ENCODE data around the gene CCDC190. TPM values are rescaled to one million over a fixed set of nuclear protein-coding genes. Genes with fewer than 3 reads are reported as not detected.

CCDC190 gene
- total RNA-seq, 2 donors from 2014 or later: 0.14 TPM; not detected in 1

DNA sequence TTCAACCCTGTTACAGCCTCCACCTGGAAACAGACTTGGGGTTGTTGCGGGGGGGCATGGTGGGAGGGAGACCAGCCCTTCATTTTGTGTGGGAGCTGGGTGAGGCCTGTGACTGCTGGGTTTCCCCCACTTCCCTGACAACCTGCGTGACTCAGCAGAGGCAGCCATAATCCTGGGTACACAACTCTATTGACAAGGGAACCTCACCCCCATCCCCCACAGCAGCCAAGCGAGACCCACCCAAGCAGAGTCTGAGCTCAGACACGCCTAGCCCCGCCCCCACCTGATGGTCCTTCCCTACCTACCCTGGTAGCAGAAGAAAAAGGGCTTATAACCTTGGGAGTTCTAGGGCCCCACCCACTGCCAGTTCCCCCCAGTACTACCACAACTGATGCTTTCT is 8.0 kb upstream of the CCDC190 start:
- Histone ChIP-seq H3K27me3 (replicated peaks; ENCODE audit: insufficient read depth) (no peaks in the 10 kb centered on the region), H3K4me1 (replicated peaks) (no peaks in the 10 kb centered on the region), H3K4me3 (no peak overlapping the region), H3K27ac (no peak overlapping the region), H3K36me3 (no peaks in the 10 kb centered on the region), H3K9me3 (no peaks in the 10 kb centered on the region)
- DNase-seq (ENCODE audit: low spot score): no peak
- TF ChIP-seq POLR2AphosphoS5 (IDR thresholded peaks at IDR 0.05) (no peak), POLR2A (IDR thresholded peaks at IDR 0.05) (no peak)
- TF ChIP-seq, protein P1, sequence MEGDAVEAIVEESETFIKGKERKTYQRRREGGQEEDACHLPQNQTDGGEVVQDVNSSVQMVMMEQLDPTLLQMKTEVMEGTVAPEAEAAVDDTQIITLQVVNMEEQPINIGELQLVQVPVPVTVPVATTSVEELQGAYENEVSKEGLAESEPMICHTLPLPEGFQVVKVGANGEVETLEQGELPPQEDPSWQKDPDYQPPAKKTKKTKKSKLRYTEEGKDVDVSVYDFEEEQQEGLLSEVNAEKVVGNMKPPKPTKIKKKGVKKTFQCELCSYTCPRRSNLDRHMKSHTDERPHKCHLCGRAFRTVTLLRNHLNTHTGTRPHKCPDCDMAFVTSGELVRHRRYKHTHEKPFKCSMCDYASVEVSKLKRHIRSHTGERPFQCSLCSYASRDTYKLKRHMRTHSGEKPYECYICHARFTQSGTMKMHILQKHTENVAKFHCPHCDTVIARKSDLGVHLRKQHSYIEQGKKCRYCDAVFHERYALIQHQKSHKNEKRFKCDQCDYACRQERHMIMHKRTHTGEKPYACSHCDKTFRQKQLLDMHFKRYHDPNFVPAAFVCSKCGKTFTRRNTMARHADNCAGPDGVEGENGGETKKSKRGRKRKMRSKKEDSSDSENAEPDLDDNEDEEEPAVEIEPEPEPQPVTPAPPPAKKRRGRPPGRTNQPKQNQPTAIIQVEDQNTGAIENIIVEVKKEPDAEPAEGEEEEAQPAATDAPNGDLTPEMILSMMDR (IDR thresholded peaks at IDR 0.05): no peak
- WGBS: 81% methylated on average over 5 of the region's 5 CpGs
- intact Hi-C loops (cut with DNase I): no loop called here

DNA sequence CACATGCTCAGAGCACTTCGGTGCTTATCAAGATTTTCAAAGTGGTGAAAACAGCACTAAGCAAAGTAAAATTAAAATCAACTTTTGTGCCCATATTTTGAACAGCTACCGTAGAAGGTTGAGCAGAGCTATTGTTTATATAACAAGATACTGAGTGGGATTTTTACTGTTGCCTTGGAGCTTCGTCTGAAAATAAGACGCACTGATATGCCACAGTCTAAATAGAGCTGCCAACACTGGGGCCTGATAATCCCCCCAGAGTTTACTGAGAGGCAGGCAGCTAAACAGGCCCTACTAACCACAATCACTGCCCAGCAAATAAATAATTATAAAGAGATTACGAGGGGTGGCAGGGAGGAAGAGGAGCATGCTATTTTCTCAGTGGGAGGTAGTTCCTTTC is 650 bp upstream of the CCDC190 start:
- WGBS: 64% methylated on average over 5 of the region's 5 CpGs
- Histone ChIP-seq H3K36me3 (no peaks in the 10 kb centered on the region), H3K27ac (no peak overlapping the region), H3K4me3 (no peak overlapping the region), H3K4me1 (replicated peaks) (no peaks in the 10 kb centered on the region), H3K27me3 (replicated peaks; ENCODE audit: insufficient read depth) (no peaks in the 10 kb centered on the region), H3K9me3 (no peaks in the 10 kb centered on the region)
- intact Hi-C loops (cut with DNase I): no loop called here
- TF ChIP-seq POLR2AphosphoS5 (IDR thresholded peaks at IDR 0.05): no peak
- TF ChIP-seq POLR2A (IDR thresholded peaks at IDR 0.05): no peak
- TF ChIP-seq, protein P1 (IDR thresholded peaks at IDR 0.05): no peak
- no peak for DNase-seq (ENCODE audit: low spot score)

DNA sequence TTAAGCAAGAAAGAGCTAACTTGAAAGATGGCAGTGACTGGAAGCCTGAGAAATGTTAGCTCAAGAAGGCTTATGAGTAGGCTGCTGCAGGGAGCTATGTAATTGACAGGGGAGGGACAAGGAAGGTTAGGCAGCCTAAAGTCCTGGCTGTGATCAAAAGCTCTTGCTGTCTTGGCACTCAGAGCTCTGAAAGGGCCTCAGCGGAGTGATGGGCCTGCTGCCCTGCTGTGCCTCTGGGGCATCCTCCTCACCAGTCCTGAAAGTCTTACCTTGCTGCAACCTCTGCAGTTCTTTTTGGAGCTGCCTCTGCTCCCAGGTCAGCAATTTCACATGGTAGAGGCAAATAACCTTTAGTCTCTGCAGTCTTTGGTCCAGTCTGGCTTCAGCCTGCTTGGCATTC is 1.8 kb downstream of the CCDC190 start:
- TF ChIP-seq, protein P1 (IDR thresholded peaks at IDR 0.05): no peak
- TF ChIP-seq POLR2AphosphoS5 (IDR thresholded peaks at IDR 0.05): no peak
- TF ChIP-seq POLR2A (IDR thresholded peaks at IDR 0.05): no peak
- intact Hi-C loops (cut with DNase I): loop anchor here (10.0 kb wide), 1 partner anchor 206 kb away; the partner anchor contains the start of gene RGS4
- DNase-seq (ENCODE audit: low spot score): no peak

DNA sequence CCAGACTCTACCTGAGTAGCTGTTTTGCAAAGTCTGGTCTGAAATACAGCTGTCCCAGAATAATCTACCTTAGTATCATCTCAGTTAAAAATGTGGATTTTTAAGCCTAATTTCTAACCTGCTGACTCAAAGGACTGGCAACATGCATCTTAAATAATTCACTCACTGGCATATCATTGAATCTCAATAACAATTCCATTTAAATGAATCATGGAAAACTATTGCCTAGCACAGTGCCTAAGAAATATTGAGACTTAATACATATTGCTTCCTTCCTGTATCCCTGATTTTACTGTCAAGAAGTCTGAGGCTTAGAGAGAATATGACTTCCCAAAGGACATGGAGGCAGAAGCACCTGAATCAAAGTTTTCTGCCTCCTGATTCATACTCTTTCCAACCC is 3.1 kb downstream of the CCDC190 start:
- Histone ChIP-seq H3K27me3 (replicated peaks; ENCODE audit: insufficient read depth) (no peaks in the 10 kb centered on the region), H3K36me3 (no peaks in the 10 kb centered on the region), H3K4me1 (replicated peaks) (no peaks in the 10 kb centered on the region), H3K4me3 (no peak overlapping the region), H3K27ac (no peak overlapping the region), H3K9me3 (no peaks in the 10 kb centered on the region)
- no peak for DNase-seq (ENCODE audit: low spot score)
- intact Hi-C loops (cut with DNase I): loop anchor here (10.0 kb wide), 1 partner anchor 207 kb away; the partner anchor contains the start of gene RGS4
- TF ChIP-seq POLR2AphosphoS5 (IDR thresholded peaks at IDR 0.05) (no peak), POLR2A (IDR thresholded peaks at IDR 0.05) (no peak)
- TF ChIP-seq, protein P1 (IDR thresholded peaks at IDR 0.05): no peak

More for the DNA sequence above, 1.8 kb downstream of the CCDC190 start:
- Histone ChIP-seq H3K4me1 (replicated peaks) (no peaks in the 10 kb centered on the region), H3K4me3 (no peak overlapping the region), H3K27ac (no peak overlapping the region), H3K9me3 (no peaks in the 10 kb centered on the region), H3K27me3 (replicated peaks; ENCODE audit: insufficient read depth) (no peaks in the 10 kb centered on the region), H3K36me3 (no peaks in the 10 kb centered on the region)
- WGBS: 59% methylated on average over 1 of the region's 1 CpG

DNA sequence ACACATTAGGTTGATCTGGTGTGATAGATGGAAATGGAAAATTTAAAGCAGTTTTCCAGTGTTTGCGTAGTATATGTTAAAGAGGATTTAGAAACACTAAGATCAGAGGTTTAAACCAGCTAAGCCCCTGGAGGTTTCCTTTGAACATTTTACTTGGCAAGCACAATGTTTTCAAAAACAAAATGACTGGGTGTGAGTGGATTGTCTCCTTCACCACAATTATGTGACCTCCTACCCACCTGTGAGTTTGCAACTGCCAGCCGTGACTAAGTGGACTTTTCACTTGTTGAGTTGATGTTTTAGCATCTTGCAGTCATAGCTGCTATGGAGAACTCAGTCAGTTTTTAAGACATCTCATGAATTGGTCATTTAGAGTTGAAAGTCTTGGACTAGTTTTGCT is 4.7 kb downstream of the CCDC190 start:
- Histone ChIP-seq H3K4me1 (replicated peaks) (no peaks in the 10 kb centered on the region), H3K4me3 (no peak overlapping the region), H3K36me3 (no peaks in the 10 kb centered on the region), H3K27ac (no peak overlapping the region), H3K27me3 (replicated peaks; ENCODE audit: insufficient read depth) (no peaks in the 10 kb centered on the region), H3K9me3 (no peaks in the 10 kb centered on the region)
- 87% methylated on average over 2 of the region's 2 CpGs for WGBS
- intact Hi-C loops (cut with DNase I): loop anchor here (10.0 kb wide), 1 partner anchor 209 kb away; the partner anchor contains the start of gene RGS4
- DNase-seq (ENCODE audit: low spot score): no peak
- TF ChIP-seq POLR2AphosphoS5 (IDR thresholded peaks at IDR 0.05) (no peak), POLR2A (IDR thresholded peaks at IDR 0.05) (no peak)
- TF ChIP-seq, protein P1 (IDR thresholded peaks at IDR 0.05): no peak

All from prostate gland (tissue), 2 donors.